Stimulated activated CD8-positive, alpha-beta memory T cell treated with anti-CD3 and anti-CD28 coated beads, Interleukin-15, amount 100 ng/mL, for 48 hours (primary cell): ENCODE measurements around the gene MAPK10.
"Not testable (repeated sequence)": the region's sequence is repeated elsewhere in the genome, so short reads cannot be mapped to it uniquely, and the experiment has no call there.

Source experiments
- DNase-seq, 2 donors: peaks; one replicate each; pipeline ENCODE4 v3.0.0-alpha.2; 2020; ENCODE audit warnings: low read depth in 2 of 2

Gene MAPK10

GRCh38 chr4:86107112-86107511 is 252.7 kb downstream of the MAPK10 start:
- no peak for DNase-seq

GRCh38 chr4:86106475-86106874 is 253.4 kb downstream of the MAPK10 start:
- no peak for DNase-seq

- no peak for DNase-seq
Measured at GRCh38 chr4:86101841-86102240, 258.0 kb downstream of the MAPK10 start.

- no peak for DNase-seq
Measured at GRCh38 chr4:86101410-86101809, 258.4 kb downstream of the MAPK10 start.

- no peak for DNase-seq
Measured at GRCh38 chr4:86100539-86101215, 259.2 kb downstream of the MAPK10 start.

- no peak for DNase-seq
Measured at GRCh38 chr4:86099348-86099747, 260.5 kb downstream of the MAPK10 start.

- DNase-seq = no peak
Measured at GRCh38 chr4:86098691-86099090, 261.2 kb downstream of the MAPK10 start.

GRCh38 chr4:86096373-86096772 is 263.5 kb downstream of the MAPK10 start:
- DNase-seq = no peak

GRCh38 chr4:86092684-86093083 is 267.2 kb downstream of the MAPK10 start:
- DNase-seq = no peak

GRCh38 chr4:86091201-86091600 is 268.7 kb downstream of the MAPK10 start:
- DNase-seq = no peak

- DNase-seq = no peak
Measured at GRCh38 chr4:86089781-86090323, 270.0 kb downstream of the MAPK10 start.

GRCh38 chr4:86089053-86089452 is 270.8 kb downstream of the MAPK10 start:
- DNase-seq = no peak

GRCh38 chr4:86075796-86076195 is 284.1 kb downstream of the MAPK10 start:
- DNase-seq = not testable (repeated sequence)

- DNase-seq = no peak
Measured at GRCh38 chr4:86060341-86060740, 299.5 kb downstream of the MAPK10 start.

- DNase-seq = no peak
Measured at GRCh38 chr4:86058621-86059020, 301.2 kb downstream of the MAPK10 start.

GRCh38 chr4:86055898-86056297 is 304.0 kb downstream of the MAPK10 start:
- DNase-seq = no peak

- no peak for DNase-seq
Measured at GRCh38 chr4:86054286-86055032, 305.4 kb downstream of the MAPK10 start.

- no peak for DNase-seq
Measured at GRCh38 chr4:86050496-86050895, 309.4 kb downstream of the MAPK10 start.

GRCh38 chr4:86048426-86048825 is 311.4 kb downstream of the MAPK10 start:
- no peak for DNase-seq

GRCh38 chr4:86044593-86044985 is 315.3 kb downstream of the MAPK10 start:
- no peak for DNase-seq

- no peak for DNase-seq
Measured at GRCh38 chr4:86043755-86044592, 315.9 kb downstream of the MAPK10 start.

- DNase-seq = no peak
Measured at GRCh38 chr4:86038037-86038436, 321.8 kb downstream of the MAPK10 start.
